ENCODE results near the gene SLC10A7.

SLC10A7 gene

DNA sequence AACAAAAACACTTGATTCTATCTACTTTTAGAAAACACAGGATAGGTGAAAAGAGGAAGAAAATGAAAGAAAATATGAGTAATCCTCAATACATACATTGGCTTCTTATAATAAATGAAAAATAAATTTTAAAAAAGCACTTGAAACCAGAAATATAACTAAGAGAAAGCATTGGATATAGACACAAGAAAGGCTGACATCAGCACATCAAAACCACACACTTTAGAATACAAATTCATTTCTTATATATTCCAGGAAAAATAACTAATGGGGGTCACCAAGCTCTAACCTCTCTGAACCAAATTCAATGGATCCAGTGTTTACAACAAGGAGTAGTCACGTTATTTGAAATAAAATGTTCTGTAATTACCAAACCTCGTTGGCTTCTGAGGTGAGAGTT is 173.9 kb downstream of the SLC10A7 start:
- Histone ChIP-seq H3K4me3 (ENCODE audit: low read length) (no peak overlapping the region), H3K9me3 (ENCODE audit: control insufficient read depth, insufficient read depth, low read length) (no peaks in the 10 kb centered on the region), H3K27me3 (ENCODE audit: control insufficient read depth, low read length) (no peaks in the 10 kb centered on the region), H4K20me1 (ENCODE audit: control insufficient read depth, insufficient read depth, low read depth, low read length) (no peaks in the 10 kb centered on the region), H3K79me2 (ENCODE audit: control insufficient read depth, low read length) (no peaks in the 10 kb centered on the region), H3K9me2 (replicated peaks; ENCODE audit: control insufficient read depth, low read length) (no peaks in the 10 kb centered on the region), H3K27ac (ENCODE audit: low read depth, low read length) (no peak overlapping the region), H3K36me3 (ENCODE audit: control insufficient read depth, low read length) (no peaks in the 10 kb centered on the region), H3K4me1 (ENCODE audit: control insufficient read depth, low read length) (peaks cover 6% of the 10 kb centered on the region), H3F3A (ENCODE audit: control insufficient read depth, insufficient read depth) (no peaks in the 10 kb centered on the region), H3K4me2 (ENCODE audit: low read length) (no peak overlapping the region)
- TF ChIP-seq, protein P1, sequence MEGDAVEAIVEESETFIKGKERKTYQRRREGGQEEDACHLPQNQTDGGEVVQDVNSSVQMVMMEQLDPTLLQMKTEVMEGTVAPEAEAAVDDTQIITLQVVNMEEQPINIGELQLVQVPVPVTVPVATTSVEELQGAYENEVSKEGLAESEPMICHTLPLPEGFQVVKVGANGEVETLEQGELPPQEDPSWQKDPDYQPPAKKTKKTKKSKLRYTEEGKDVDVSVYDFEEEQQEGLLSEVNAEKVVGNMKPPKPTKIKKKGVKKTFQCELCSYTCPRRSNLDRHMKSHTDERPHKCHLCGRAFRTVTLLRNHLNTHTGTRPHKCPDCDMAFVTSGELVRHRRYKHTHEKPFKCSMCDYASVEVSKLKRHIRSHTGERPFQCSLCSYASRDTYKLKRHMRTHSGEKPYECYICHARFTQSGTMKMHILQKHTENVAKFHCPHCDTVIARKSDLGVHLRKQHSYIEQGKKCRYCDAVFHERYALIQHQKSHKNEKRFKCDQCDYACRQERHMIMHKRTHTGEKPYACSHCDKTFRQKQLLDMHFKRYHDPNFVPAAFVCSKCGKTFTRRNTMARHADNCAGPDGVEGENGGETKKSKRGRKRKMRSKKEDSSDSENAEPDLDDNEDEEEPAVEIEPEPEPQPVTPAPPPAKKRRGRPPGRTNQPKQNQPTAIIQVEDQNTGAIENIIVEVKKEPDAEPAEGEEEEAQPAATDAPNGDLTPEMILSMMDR (IDR thresholded peaks at IDR 0.05; ENCODE audit: low read depth, low read length, poor library complexity, severe bottlenecking), result no peak
- no peak for TF ChIP-seq EZH2phosphoT487 (IDR thresholded peaks at IDR 0.05; ENCODE audit: borderline replicate concordance, low read length)

GRCh38 chr4:146346276-146346675 is 175.5 kb downstream of the SLC10A7 start:
- H3K79me2 ChIP-seq (ENCODE audit: control insufficient read depth, low read length), result no peaks in the 10 kb centered on the region
- no peaks in the 10 kb centered on the region for H3K9me2 ChIP-seq (replicated peaks; ENCODE audit: control insufficient read depth, low read length)
- TF ChIP-seq EZH2phosphoT487 (IDR thresholded peaks at IDR 0.05; ENCODE audit: borderline replicate concordance, low read length), result no peak
- TF ChIP-seq, protein P1 (IDR thresholded peaks at IDR 0.05; ENCODE audit: low read depth, low read length, poor library complexity, severe bottlenecking), result no peak
- H3K9me3 ChIP-seq (ENCODE audit: control insufficient read depth, insufficient read depth, low read length), result no peaks in the 10 kb centered on the region
- H3K27me3 ChIP-seq (ENCODE audit: control insufficient read depth, low read length), result no peaks in the 10 kb centered on the region
- peaks cover 6% of the 10 kb centered on the region for H3K4me1 ChIP-seq (ENCODE audit: control insufficient read depth, low read length)
- no peaks in the 10 kb centered on the region for H4K20me1 ChIP-seq (ENCODE audit: control insufficient read depth, insufficient read depth, low read depth, low read length)
- H3K27ac ChIP-seq (ENCODE audit: low read depth, low read length), result no peak overlapping the region
- H3F3A ChIP-seq (ENCODE audit: control insufficient read depth, insufficient read depth), result no peaks in the 10 kb centered on the region
- H3K36me3 ChIP-seq (ENCODE audit: control insufficient read depth, low read length), result no peaks in the 10 kb centered on the region
- no peak overlapping the region for H3K4me2 ChIP-seq (ENCODE audit: low read length)
- H3K4me3 ChIP-seq (ENCODE audit: low read length), result no peak overlapping the region

- H3K27me3 ChIP-seq (ENCODE audit: control insufficient read depth, low read length), result no peaks in the 10 kb centered on the region
- H3K27ac ChIP-seq (ENCODE audit: low read depth, low read length), result no peak overlapping the region
- no peaks in the 10 kb centered on the region for H3F3A ChIP-seq (ENCODE audit: control insufficient read depth, insufficient read depth)
- no peaks in the 10 kb centered on the region for H3K79me2 ChIP-seq (ENCODE audit: control insufficient read depth, low read length)
- H3K9me3 ChIP-seq (ENCODE audit: control insufficient read depth, insufficient read depth, low read length), result no peaks in the 10 kb centered on the region
- H3K9me2 ChIP-seq (replicated peaks; ENCODE audit: control insufficient read depth, low read length), result no peaks in the 10 kb centered on the region
- H3K4me3 ChIP-seq (ENCODE audit: low read length), result no peak overlapping the region
- no peaks in the 10 kb centered on the region for H4K20me1 ChIP-seq (ENCODE audit: control insufficient read depth, insufficient read depth, low read depth, low read length)
- H3K4me2 ChIP-seq (ENCODE audit: low read length), result no peak overlapping the region
- TF ChIP-seq EZH2phosphoT487 (IDR thresholded peaks at IDR 0.05; ENCODE audit: borderline replicate concordance, low read length), result no peak
- TF ChIP-seq, protein P1 (IDR thresholded peaks at IDR 0.05; ENCODE audit: low read depth, low read length, poor library complexity, severe bottlenecking), result no peak
- no peaks in the 10 kb centered on the region for H3K36me3 ChIP-seq (ENCODE audit: control insufficient read depth, low read length)
- H3K4me1 ChIP-seq (ENCODE audit: control insufficient read depth, low read length), result peaks cover 6% of the 10 kb centered on the region
Observed at GRCh38 chr4:146343776-146344175, 178.0 kb downstream of the SLC10A7 start.

Data from DOHH2 (cell line).